GM23248 (cell line): ENCODE results near the gene ELMO3. TPM values are rescaled to one million over a fixed set of nuclear protein-coding genes. Genes with fewer than 3 reads are reported as not detected.
A peak's percentile ranks its signal among the peaks of the same experiment; 100 is the strongest.

ENCODE experiments used
- DNase-seq: peaks from one replicate; pipeline ENCODE4 v3.0.0-alpha.2; 2015
- H2AFZ ChIP-seq: fragments of 200-600 bp; sonication (generic); 2 replicates; pipeline ENCODE4 v1.6.1; 2016; ENCODE audit warnings: antibody characterized with exemption
- H3F3A ChIP-seq: fragments of 200-600 bp; sonication (generic); 2 replicates; pipeline ENCODE4 v1.6.1; 2016; ENCODE audit warnings: mild to moderate bottlenecking, antibody characterized with exemption, mixed run types; ENCODE audit not compliant: insufficient read depth
- H3K27ac ChIP-seq: fragments of 200-600 bp; sonication (generic); 2 replicates; pipeline ENCODE4 v1.5.1; 2016; ENCODE audit warnings: mild to moderate bottlenecking
- H3K27me3 ChIP-seq: fragments of 200-600 bp; sonication (generic); replicated peaks from 2 replicates; pipeline ENCODE4 v1.6.1; 2016; ENCODE audit warnings: mild to moderate bottlenecking; ENCODE audit not compliant: insufficient read depth
- H3K36me3 ChIP-seq: fragments of 200-600 bp; sonication (generic); 2 replicates; pipeline ENCODE4 v1.6.1; 2016; ENCODE audit warnings: low read depth, mild to moderate bottlenecking
- H3K4me1 ChIP-seq: fragments of 200-600 bp; sonication (generic); 2 replicates; pipeline ENCODE4 v1.6.1; 2016; ENCODE audit warnings: mild to moderate bottlenecking; ENCODE audit not compliant: insufficient read depth
- H3K4me2 ChIP-seq: fragments of 200-600 bp; sonication (generic); one replicate; pipeline ENCODE4 v1.6.1; 2016; ENCODE audit warnings: mild to moderate bottlenecking; ENCODE audit not compliant: unreplicated experiment
- H3K4me3 ChIP-seq: fragments of 200-600 bp; sonication (generic); 2 replicates; pipeline ENCODE4 v1.5.1; 2016; ENCODE audit warnings: mild to moderate bottlenecking
- H3K79me2 ChIP-seq: fragments of 200-600 bp; sonication (generic); 2 replicates; pipeline ENCODE4 v1.6.1; 2016; ENCODE audit warnings: mild to moderate bottlenecking; ENCODE audit not compliant: insufficient read depth
- H3K9ac ChIP-seq: fragments of 200-600 bp; sonication (generic); 2 replicates; pipeline ENCODE4 v1.6.1; 2016; ENCODE audit warnings: mild to moderate bottlenecking
- H3K9me2 ChIP-seq: fragments of 200-600 bp; sonication (generic); 2 replicates; pipeline ENCODE4 v1.6.1; 2016; ENCODE audit warnings: mixed run types, mild to moderate bottlenecking, moderate library complexity; ENCODE audit not compliant: insufficient read depth
- H3K9me3 ChIP-seq: fragments of 200-600 bp; sonication (generic); one replicate; pipeline ENCODE4 v1.6.1; 2017; ENCODE audit warnings: low read depth
- H4K20me1 ChIP-seq: fragments of 200-600 bp; sonication (generic); 2 replicates; pipeline ENCODE4 v1.6.0; 2016; ENCODE audit not compliant: insufficient read depth
- EZH2 ChIP-seq: fragments of 200-600 bp; sonication (generic); IDR thresholded peaks from 2 replicates; pipeline ENCODE4 v1.6.1; 2018; ENCODE audit warnings: antibody characterized with exemption, mild to moderate bottlenecking; ENCODE audit not compliant: insufficient read depth, poor library complexity, severe bottlenecking
- EZH2phosphoT487 ChIP-seq: fragments of 200-600 bp; sonication (generic); IDR thresholded peaks from 2 replicates; pipeline ENCODE4 v1.6.1; 2018; ENCODE audit warnings: antibody characterized with exemption, moderate library complexity, mild to moderate bottlenecking, low read depth; ENCODE audit not compliant: insufficient read depth
- WGBS, 2 experiments: methylation state at CpG; one replicate each; pipeline ENCODE4 v1.1.6; 2015 to 2017; ENCODE audit warnings: low lambda C conversion rate in 2 of 2, low coverage in 1 of 2; ENCODE audit errors: missing lambda C conversion rate in 2 of 2; 5-methylcytosine and 5-hydroxymethylcytosine counted together
- in situ Hi-C: fragments of 300-500 bp; cut with MboI; formaldehyde crosslinking; loops from 2 replicates; pipeline ENCODE4 v1.15.0; 2020
- polyA plus RNA-seq: library from polyadenylated mRNA; unstranded; fragments of >200 nt; fragmentation: Nextera tagmentation; extraction: Ambion mirVana; gene quantifications from 2 replicates; pipeline ENCODE4 v1.2.1, GENCODE V29; 2016
- total RNA-seq: library from RNA; depleted of rRNA; stranded (reverse); fragments of >200 nt; shearing (Covaris generic); gene quantifications from 2 replicates; pipeline ENCODE4 v1.2.3, GENCODE V29; 2014

The ELMO3 gene
- total and polyA plus RNA-seq, 2 experiments from 2014 or later = 1.5 TPM; not detected in 1

- Histone ChIP-seq H3K27ac (no peak overlapping the region), H3K9me2 (no peaks in the 10 kb centered on the region), H4K20me1 (no peaks in the 10 kb centered on the region), H3K9ac (no peak overlapping the region), H3K4me3 (0 out of 2 replicates have a peak overlapping the region, but pooled peaks have one; percentile 21), H3K4me2 (no peak overlapping the region), H3K4me1 (peaks cover 24% of the 10 kb centered on the region), H3K79me2 (peaks cover 12% of the 10 kb centered on the region), H3K27me3 (no peaks in the 10 kb centered on the region), H3F3A (peaks cover 18% of the 10 kb centered on the region), H3K9me3 (no peaks in the 10 kb centered on the region), H3K36me3 (no peaks in the 10 kb centered on the region), H2AFZ (no peak overlapping the region)
- TF ChIP-seq EZH2phosphoT487 = no peak
- peak; percentile 96 for DNase-seq
- 11 to 15% methylated on average over 38 to 43 of the region's 43 CpGs for WGBS, 2 experiments
- in situ Hi-C loops = no loop called here
These were observed 13.8 kb upstream of the ELMO3 start for GRCh38 chr16:67184995-67185650.

DNA sequence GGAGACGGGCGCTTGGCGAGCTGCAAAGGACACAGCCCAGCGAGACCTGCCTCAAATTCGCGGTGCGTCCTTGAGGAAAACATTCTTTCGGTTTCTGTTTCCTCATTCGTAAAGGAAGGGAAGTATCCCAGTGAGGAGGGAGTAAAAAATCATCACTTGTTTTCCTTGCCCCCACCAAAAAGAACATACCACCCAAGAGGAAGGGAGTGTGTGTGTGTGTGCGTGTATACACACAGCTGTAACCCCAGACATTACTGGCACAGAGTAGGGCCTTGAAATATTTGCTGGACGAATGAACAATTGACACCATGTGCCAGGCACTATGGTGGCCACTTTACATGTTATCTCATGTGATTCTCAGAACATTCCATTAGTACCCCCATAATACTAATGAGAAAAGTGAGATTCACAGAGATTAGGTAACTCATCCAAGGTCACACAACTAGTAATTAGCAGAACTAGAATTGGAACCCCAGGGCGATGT is 13.2 kb upstream of the ELMO3 start:
- Histone ChIP-seq H3K4me1 (peaks cover 24% of the 10 kb centered on the region), H3K4me2 (no peak overlapping the region), H3K79me2 (peaks cover 12% of the 10 kb centered on the region), H3K36me3 (no peaks in the 10 kb centered on the region), H3K27me3 (no peaks in the 10 kb centered on the region), H3K9me3 (no peaks in the 10 kb centered on the region), H2AFZ (no peak overlapping the region), H3K9ac (no peak overlapping the region), H4K20me1 (no peaks in the 10 kb centered on the region), H3F3A (peaks cover 18% of the 10 kb centered on the region), H3K27ac (no peak overlapping the region), H3K4me3 (0 out of 2 replicates have a peak overlapping the region, but pooled peaks have one; percentile 21), H3K9me2 (no peaks in the 10 kb centered on the region)
- WGBS, 2 experiments = 9% methylated on average over 12 of the region's 12 CpGs
- TF ChIP-seq EZH2phosphoT487 (no peak), EZH2 (no peak)
- no peak for DNase-seq
- in situ Hi-C loops = no loop called here

- Histone ChIP-seq H3K4me2 (no peak overlapping the region), H3K4me3 (no peak overlapping the region), H3K27me3 (no peaks in the 10 kb centered on the region), H3K36me3 (no peaks in the 10 kb centered on the region), H3K4me1 (peaks cover 18% of the 10 kb centered on the region), H2AFZ (no peak overlapping the region), H3F3A (peaks cover 17% of the 10 kb centered on the region), H3K9me3 (no peaks in the 10 kb centered on the region), H3K9me2 (no peaks in the 10 kb centered on the region), H3K27ac (no peak overlapping the region), H3K9ac (no peak overlapping the region), H4K20me1 (no peaks in the 10 kb centered on the region), H3K79me2 (peaks cover 12% of the 10 kb centered on the region)
- in situ Hi-C loops = no loop called here
- 39 to 44% methylated on average over 5 of the region's 5 CpGs for WGBS, 2 experiments
- DNase-seq = peak; percentile 61
- TF ChIP-seq EZH2phosphoT487 = no peak
- TF ChIP-seq EZH2 = no peak
These were observed 12.4 kb upstream of the ELMO3 start for GRCh38 chr16:67186550-67186950.

DNA sequence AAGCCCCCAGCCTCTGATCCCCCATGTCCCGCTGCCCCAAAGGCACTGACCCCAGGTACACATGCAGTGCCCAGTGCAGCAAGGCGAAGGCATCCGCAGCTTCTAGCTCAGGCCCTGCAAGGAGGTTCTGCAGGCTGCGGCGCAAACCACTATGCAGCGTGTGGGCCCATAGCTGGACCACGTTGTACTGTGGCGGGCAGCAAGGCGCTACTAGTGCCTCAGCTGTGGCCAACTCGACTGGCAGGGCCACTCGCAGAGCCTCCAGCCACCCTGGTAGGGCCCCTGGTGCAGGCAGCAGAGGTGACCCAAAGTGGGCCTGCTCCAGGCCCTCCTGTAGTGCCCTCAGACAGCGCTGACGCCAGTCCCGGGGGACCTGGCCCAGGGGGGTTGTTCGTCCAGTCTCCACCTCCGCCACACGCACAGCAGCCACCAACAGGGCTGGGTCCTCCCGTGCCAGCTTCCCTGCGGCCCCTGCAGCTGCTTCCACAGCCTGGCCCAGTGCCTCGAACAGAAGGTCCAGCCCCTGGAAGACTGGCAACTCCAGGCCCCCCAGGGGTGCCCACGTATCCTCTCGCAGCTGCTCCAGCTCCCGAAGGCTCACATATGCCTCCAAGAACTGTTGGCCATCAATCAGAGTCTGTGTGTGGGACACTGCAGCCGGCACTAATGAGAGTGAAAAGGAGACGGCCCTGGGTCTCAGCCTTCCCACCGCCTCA is 11.6 kb upstream of the ELMO3 start:
- no peaks in the 10 kb centered on the region for H3K36me3 ChIP-seq
- TF ChIP-seq EZH2phosphoT487 (no peak), EZH2 (no peak)
- H4K20me1 ChIP-seq = no peaks in the 10 kb centered on the region
- peaks cover 10% of the 10 kb centered on the region; the same call in 1 of the 2 replicates for H3F3A ChIP-seq
- no peaks in the 10 kb centered on the region for H3K9me3 ChIP-seq
- no peak overlapping the region for H2AFZ ChIP-seq
- in situ Hi-C loops = no loop called here
- no peak overlapping the region for H3K27ac ChIP-seq
- H3K4me1 ChIP-seq = peaks cover 10% of the 10 kb centered on the region
- peaks cover 14% of the 10 kb centered on the region for H3K79me2 ChIP-seq
- no peak overlapping the region for H3K4me2 ChIP-seq
- DNase-seq = no peak
- 81 to 84% methylated on average over 26 of the region's 26 CpGs for WGBS, 2 experiments
- no peaks in the 10 kb centered on the region for H3K9me2 ChIP-seq
- H3K27me3 ChIP-seq = no peaks in the 10 kb centered on the region
- H3K4me3 ChIP-seq = no peak overlapping the region
- no peak overlapping the region for H3K9ac ChIP-seq
